H1 (cell line): ENCODE data around the gene GSE1. TPM values are rescaled to one million over a fixed set of nuclear protein-coding genes. Genes with fewer than 3 reads are reported as not detected.

ENCODE experiments used
- CTCF ChIA-PET: fragments of 300-600 bp; sonication (Branson Sonifier 250); formaldehyde crosslinking; loops from one replicate; lab custom pipeline; 2021; ENCODE audit not compliant: partially characterized antibody; lab: Charles Lee
- POLR2A ChIA-PET: fragments of 300-600 bp; sonication (Branson Sonifier 250); formaldehyde crosslinking; loops from one replicate; lab custom pipeline; 2021; ENCODE audit warnings: inconsistent platforms; ENCODE audit not compliant: partially characterized antibody; lab: Charles Lee
- DNase-seq, 2 experiments: peaks; one replicate each; pipeline versions ENCODE4 v3.0.0 to v3.0.0-alpha.2; 2010 to 2022; ENCODE audit warnings: low spot score in 2 of 2, low read depth in 1 of 2, mixed read lengths in 1 of 2
- FAIRE-seq: peaks from 2 replicates; lab custom pipeline; 2011; peaks lifted over from hg19 to GRCh38; lab: Jason Lieb, UNC
- H2AFZ ChIP-seq: 2 replicates; pipeline ENCODE4 v1.8.1; 2012; ENCODE audit warnings: low read length, inconsistent platforms
- H2AK5ac ChIP-seq: 2 replicates; pipeline ENCODE4 v1.6.1; 2013; ENCODE audit warnings: low read depth, low read length
- H2BK120ac ChIP-seq: replicated peaks from 2 replicates; pipeline ENCODE3; 2013; ENCODE audit warnings: low read depth, low read length, inconsistent platforms
- H2BK12ac ChIP-seq: 2 replicates; pipeline ENCODE4 v1.6.1; 2013; ENCODE audit warnings: low read depth, low read length
- H2BK15ac ChIP-seq: 2 replicates; pipeline ENCODE4 v1.6.1; 2013; ENCODE audit warnings: low read length
- H2BK20ac ChIP-seq: 2 replicates; pipeline ENCODE4 v1.6.1; 2013; ENCODE audit warnings: low read length
- H2BK5ac ChIP-seq: 2 replicates; pipeline ENCODE4 v1.6.1; 2013; ENCODE audit warnings: low read depth, low read length
- H3K14ac ChIP-seq: 2 replicates; pipeline ENCODE4 v1.6.1; 2013; ENCODE audit warnings: inconsistent platforms; ENCODE audit not compliant: insufficient read length
- H3K18ac ChIP-seq: 2 replicates; pipeline ENCODE4 v1.6.1; 2013; ENCODE audit warnings: low read length; ENCODE audit errors: extremely low read depth
- H3K23ac ChIP-seq: 2 replicates; pipeline ENCODE4 v1.6.1; 2013; ENCODE audit warnings: inconsistent platforms; ENCODE audit not compliant: insufficient read length
- H3K23me2 ChIP-seq: 2 replicates; pipeline ENCODE4 v1.6.1; 2013; ENCODE audit warnings: low read depth, low read length
- H3K27ac ChIP-seq: 2 replicates; pipeline ENCODE4 v1.6.1; 2011; ENCODE audit warnings: low read depth, low read length, inconsistent platforms
- H3K27me3 ChIP-seq, 4 experiments: replicated peaks in 1 of 4; 1 replicate in 1 of 4; 2 replicates in 3 of 4; pipeline versions ENCODE4 v1.6.1 to v1.8.1; 2011 to 2013; ENCODE audit warnings: low read length in 3 of 4, mild to moderate bottlenecking in 3 of 4, inconsistent platforms in 2 of 4, mixed read lengths in 2 of 4, moderate library complexity in 1 of 4; ENCODE audit not compliant: control insufficient read depth in 3 of 4, insufficient read depth in 3 of 4; ENCODE audit errors: extremely low read depth in 1 of 4
- H3K36me3 ChIP-seq, 4 experiments: 2 replicates each; pipeline versions ENCODE4 v1.6.1 to v1.8.1; 2011 to 2013; ENCODE audit warnings: mild to moderate bottlenecking in 4 of 4, low read length in 3 of 4, moderate library complexity in 2 of 4, control low read depth in 1 of 4, inconsistent platforms in 1 of 4; ENCODE audit not compliant: insufficient read depth in 4 of 4, control insufficient read depth in 2 of 4
- H3K4ac ChIP-seq: replicated peaks from 2 replicates; pipeline ENCODE3; 2013; ENCODE audit warnings: low read length, low read depth, mixed read lengths, inconsistent platforms; ENCODE audit not compliant: insufficient read length
- H3K4me1 ChIP-seq, 4 experiments: replicated peaks in 1 of 4; 1 replicate in 1 of 4; 2 replicates in 3 of 4; pipeline versions ENCODE4 v1.6.1 to v1.8.1; 2011 to 2013; ENCODE audit warnings: low read length in 3 of 4, inconsistent platforms in 2 of 4, mixed read lengths in 1 of 4; ENCODE audit not compliant: insufficient read depth in 4 of 4, control insufficient read depth in 3 of 4
- H3K4me2 ChIP-seq, 2 experiments: 2 replicates each; pipeline versions ENCODE4 v1.6.1 to v1.8.1; 2011 to 2013; ENCODE audit warnings: low read depth in 2 of 2, low read length in 2 of 2, control low read depth in 1 of 2, inconsistent platforms in 1 of 2, mild to moderate bottlenecking in 1 of 2; ENCODE audit not compliant: insufficient read depth in 1 of 2
- H3K4me3 ChIP-seq, 4 experiments: fragments of 200-600, 300-600 bp in 1 of 4; sonication (generic), shearing (Covaris generic), sonication (Bioruptor Twin) in 1 of 4; 2 replicates each; pipeline versions ENCODE4 v1.5.1 to v1.8.1; 2011 to 2016; ENCODE audit warnings: low read length in 4 of 4, low read depth in 3 of 4, control low read depth in 2 of 4, inconsistent platforms in 2 of 4, mild to moderate bottlenecking in 2 of 4, mixed read lengths in 1 of 4, moderate library complexity in 1 of 4; ENCODE audit not compliant: insufficient read depth in 2 of 4; ENCODE audit errors: extremely low read depth in 1 of 4
- H3K56ac ChIP-seq: replicated peaks from 2 replicates; pipeline ENCODE3; 2013; ENCODE audit warnings: low read depth, mild to moderate bottlenecking, mixed read lengths, low read length, inconsistent platforms; ENCODE audit not compliant: insufficient read length
- H3K79me1 ChIP-seq: 2 replicates; pipeline ENCODE4 v1.6.1; 2013; ENCODE audit warnings: low read depth, low read length, control low read depth
- H3K79me2 ChIP-seq, 2 experiments: 2 replicates each; pipeline versions ENCODE4 v1.6.1 to v1.8.1; 2012 to 2013; ENCODE audit warnings: low read length in 2 of 2, mild to moderate bottlenecking in 2 of 2, inconsistent platforms in 1 of 2; ENCODE audit not compliant: insufficient read depth in 2 of 2, control insufficient read depth in 1 of 2
- H3K9ac ChIP-seq, 4 experiments: replicated peaks in 1 of 4; 1 replicate in 1 of 4; 2 replicates in 3 of 4; pipeline versions ENCODE4 v1.6.1 to v1.8.1; 2011 to 2013; ENCODE audit warnings: low read depth in 3 of 4, low read length in 3 of 4, control low read depth in 2 of 4, mild to moderate bottlenecking in 2 of 4, moderate library complexity in 2 of 4, inconsistent platforms in 1 of 4; ENCODE audit errors: extremely low read depth in 1 of 4
- H3K9me3 ChIP-seq, 2 experiments: 2 replicates each; pipeline versions ENCODE4 v1.6.1 to v1.8.1; 2012 to 2013; ENCODE audit warnings: mild to moderate bottlenecking in 2 of 2, moderate library complexity in 2 of 2, control low read depth in 1 of 2, inconsistent platforms in 1 of 2, low read depth in 1 of 2, low read length in 1 of 2, mixed read lengths in 1 of 2; ENCODE audit not compliant: insufficient read depth in 2 of 2
- H4K20me1 ChIP-seq, 2 experiments: replicated peaks in 1 of 2; 2 replicates each; pipeline versions ENCODE3 to v1.8.1; 2011 to 2013; ENCODE audit warnings: inconsistent platforms in 2 of 2, low read length in 2 of 2, mild to moderate bottlenecking in 1 of 2; ENCODE audit not compliant: insufficient read depth in 2 of 2, control insufficient read depth in 1 of 2
- H4K5ac ChIP-seq: 2 replicates; pipeline ENCODE4 v1.6.1; 2013; ENCODE audit warnings: low read length, low read depth, mixed read lengths, inconsistent platforms; ENCODE audit not compliant: insufficient read length
- H4K8ac ChIP-seq: 2 replicates; pipeline ENCODE4 v1.8.0; 2013; ENCODE audit warnings: mild to moderate bottlenecking, moderate library complexity, low read length, inconsistent platforms; ENCODE audit not compliant: insufficient read depth; ENCODE audit errors: extremely low read depth
- H4K91ac ChIP-seq: replicated peaks from 2 replicates; pipeline ENCODE3; 2013; ENCODE audit warnings: low read length, mixed read lengths, inconsistent platforms; ENCODE audit not compliant: insufficient read length
- CEBPB ChIP-seq: IDR thresholded peaks from 2 replicates; pipeline ENCODE4 v1.6.1; 2012; ENCODE audit warnings: low read depth, low read length
- CREB1 ChIP-seq: IDR thresholded peaks from 2 replicates; pipeline ENCODE4 v1.6.1; 2012; ENCODE audit warnings: inconsistent platforms
- CTBP2 ChIP-seq: IDR thresholded peaks from 2 replicates; pipeline ENCODE4 v1.7.0; 2011; ENCODE audit warnings: borderline replicate concordance, mild to moderate bottlenecking, moderate library complexity, mixed read lengths, low read length; ENCODE audit not compliant: insufficient read depth, insufficient read length
- CTCF ChIP-seq, 3 experiments: IDR thresholded peaks; 1 replicate in 2 of 3; 2 replicates in 1 of 3; pipeline versions ENCODE4 v1.5.1 to v1.6.1; 2011; ENCODE audit warnings: low read length in 3 of 3, mild to moderate bottlenecking in 3 of 3, inconsistent platforms in 2 of 3, low read depth in 1 of 3, moderate library complexity in 1 of 3; ENCODE audit not compliant: insufficient read depth in 1 of 3; ENCODE audit errors: control extremely low read depth in 1 of 3
- JUND ChIP-seq: IDR thresholded peaks from 2 replicates; pipeline ENCODE4 v1.6.1; 2011; ENCODE audit warnings: mild to moderate bottlenecking, improper control_type of control experiment, low read length
- POU5F1 ChIP-seq: IDR thresholded peaks from 2 replicates; pipeline ENCODE4 v1.6.1; 2011; ENCODE audit warnings: low read depth, mild to moderate bottlenecking, low read length, moderate library complexity
- RXRA ChIP-seq: IDR thresholded peaks from 2 replicates; pipeline ENCODE4 v1.6.1; 2011; ENCODE audit warnings: low read depth, mild to moderate bottlenecking, low read length, moderate library complexity; ENCODE audit not compliant: insufficient read depth
- SP2 ChIP-seq: IDR thresholded peaks from 2 replicates; pipeline ENCODE4 v1.6.1; 2012; ENCODE audit warnings: mild to moderate bottlenecking, low read length, inconsistent platforms
- SRF ChIP-seq: IDR thresholded peaks from 2 replicates; pipeline ENCODE4 v1.6.1; 2011; ENCODE audit warnings: mild to moderate bottlenecking, low read depth, low read length, moderate library complexity
- USF2 ChIP-seq: IDR thresholded peaks from 2 replicates; pipeline ENCODE4 v1.6.1; 2011; ENCODE audit warnings: low read length, improper control_type of control experiment
- WGBS, 2 experiments: shearing (Covaris generic) in 1 of 2; methylation state at CpG; one replicate each; pipeline versions ENCODE4 v1.1.6 to v1.1.7; 2013 to 2015; ENCODE audit warnings: low lambda C conversion rate in 2 of 2, mixed read lengths in 2 of 2, inconsistent platforms in 1 of 2, low coverage in 1 of 2, missing lambda C conversion rate in 1 of 2; ENCODE audit not compliant: insufficient replicate concordance in 2 of 2, insufficient coverage in 1 of 2, insufficient read length in 1 of 2; ENCODE audit errors: extremely low coverage in 1 of 2, missing lambda C conversion rate in 1 of 2; 5-methylcytosine and 5-hydroxymethylcytosine counted together
- polyA plus RNA-seq, 7 experiments: library from polyadenylated mRNA; depleted of rRNA in 3 of 7; stranded (reverse) in 5 of 7; unstranded in 2 of 7; fragments of >200 nt in 5 of 7; fragments of 200-250 nt in 2 of 7; gene quantifications; 1 replicate in 5 of 7; 2 replicates in 1 of 7; 4 replicates in 1 of 7; pipeline versions ENCODE4 v1.2.1 to v1.2.3, GENCODE V29; 2011 to 2013; ENCODE audit warnings: missing spikeins in 2 of 7, mixed read lengths in 2 of 7
- total RNA-seq: library from RNA; stranded (reverse); fragmentation: NEBNext Ultra II Directional; extraction: Animal tissue kit (Norgen Biotek cat#: 25700); gene quantifications from 2 replicates; pipeline ENCODE4 v1.2.1, GENCODE V29; 2021

Gene GSE1
- total and polyA plus RNA-seq, 2 of the 8 experiments (the other 6 are each of a cell fraction or from before 2014, with no cell fraction given): 26.0 to 65.6 TPM

- H3K79me2 ChIP-seq: peaks cover 0 to 83% of the 10 kb centered on the region in 2 experiments; a peak in 3 of 4 replicates
- ChIA-PET CTCF (interaction anchor here (1.3 to 2.9 kb wide), 4 partner anchors 17 to 227 kb away, joined by 3 to 10 read pairs (median 7); no protein-coding TSS in a partner anchor), POLR2A (interaction anchor here (1.1 kb wide), 1 partner anchor 18 kb away, joined by 3 read pairs; no protein-coding TSS in a partner anchor)
- H3K36me3 ChIP-seq: peaks cover 0 to 6% (median 3%) of the 10 kb centered on the region in 4 experiments; a peak in 3 of 8 replicates
- no peak overlapping the region for H3K23ac ChIP-seq
- H3K18ac ChIP-seq: no peak overlapping the region
- peaks cover 0 to 5% (median 0%) of the 10 kb centered on the region in 4 experiments; a peak in 4 of 7 replicates for H3K4me1 ChIP-seq
- 96% methylated on average over 29 of the region's 32 CpGs; no CpG with 5 or more reads in 1 of the 2 experiments for WGBS, 2 experiments
- H2BK15ac ChIP-seq: no peak overlapping the region
- H4K20me1 ChIP-seq: peaks cover 36 to 56% of the 10 kb centered on the region in 2 experiments
- no peak overlapping the region for H2BK12ac ChIP-seq
- H2BK20ac ChIP-seq: no peak overlapping the region
- no peak overlapping the region for H3K56ac ChIP-seq
- no peak overlapping the region for H2AFZ ChIP-seq
- no peaks in the 10 kb centered on the region for H3K9me3 ChIP-seq
- H3K9ac ChIP-seq: no peak overlapping the region
- H3K14ac ChIP-seq: no peak overlapping the region
- H3K27ac ChIP-seq: no peak overlapping the region
- no peak overlapping the region for H2BK5ac ChIP-seq
- H3K27me3 ChIP-seq: no peaks in the 10 kb centered on the region
- no peak overlapping the region for H4K8ac ChIP-seq
- H4K91ac ChIP-seq: no peak overlapping the region
- H3K79me1 ChIP-seq: peaks cover 21% of the 10 kb centered on the region
- DNase-seq: no peak
- no peak overlapping the region for H3K4ac ChIP-seq
- H2BK120ac ChIP-seq: no peak overlapping the region
- no peak overlapping the region for H4K5ac ChIP-seq
- no peak for FAIRE-seq
- H3K23me2 ChIP-seq: no peaks in the 10 kb centered on the region
- H3K4me3 ChIP-seq: no peak overlapping the region
- H2AK5ac ChIP-seq: no peak overlapping the region
- H3K4me2 ChIP-seq: no peak overlapping the region
- TF ChIP-seq RXRA: no peak
- TF ChIP-seq CTBP2: no peak
- no peak for TF ChIP-seq USF2
- TF ChIP-seq CEBPB: no peak
- no peak for TF ChIP-seq SRF
- no peak for TF ChIP-seq POU5F1
- no peak for TF ChIP-seq JUND
- no peak for TF ChIP-seq SP2
- no peak for TF ChIP-seq CREB1
- TF ChIP-seq CTCF (IDR thresholded peaks at IDR 0.05; ENCODE audit: control extremely low read depth in 1 of 3, insufficient read depth in 1 of 3, low read depth in 1 of 3, low read length in 3 of 3): no peak
Observed at GRCh38 chr16:85642762-85643358, 29.7 kb downstream of the GSE1 start.
